ENCODE results near the gene GPX2. TPM values are rescaled to one million over a fixed set of nuclear protein-coding genes. Genes with fewer than 3 reads are reported as not detected.

GPX2 gene
- total and polyA plus RNA-seq, 2 of the 4 experiments (the other 2 are of a cell fraction), result not detected

DNA sequence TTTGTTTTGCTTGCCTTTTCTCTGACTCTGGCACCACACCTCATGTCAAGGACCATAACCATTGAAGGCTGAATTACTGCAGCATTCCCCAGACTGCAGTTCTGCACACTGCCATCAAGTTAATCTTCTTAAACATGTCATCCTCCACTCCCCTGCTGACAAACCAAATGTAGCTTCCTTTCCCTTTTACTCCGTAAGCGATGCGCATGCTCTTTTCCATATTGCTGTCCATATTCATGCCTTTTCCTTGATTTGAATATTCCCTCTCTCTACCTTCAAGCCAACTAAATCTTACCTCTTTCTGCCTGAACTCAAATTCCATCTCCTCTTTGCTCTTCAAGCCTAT is 13.6 kb downstream of the GPX2 start:
- POLR2A ChIA-PET (ENCODE audit: unreplicated experiment), result no interaction called here

More for the DNA sequence above, 13.6 kb downstream of the GPX2 start:
- no TSS peak for BruUV-seq (replicated peaks)
- Histone ChIP-seq H4K20me1 (ENCODE audit: insufficient read depth, low read length) (no peaks in the 10 kb centered on the region; the same call in none of the 2 replicates), H3K23ac (ENCODE audit: low read depth, low read length) (no peak overlapping the region), H3K27ac (ENCODE audit: insufficient read depth, low read length) (no peak overlapping the region), H2BK5ac (ENCODE audit: low read depth, low read length, poor library complexity, severe bottlenecking) (no peak overlapping the region), H3K9me1 (ENCODE audit: insufficient read depth, low read length) (no peaks in the 10 kb centered on the region; the same call in 1 of the 2 replicates), H3K9ac (ENCODE audit: low read depth, low read length) (no peak overlapping the region), H2BK20ac (ENCODE audit: low read depth, low read length) (no peak overlapping the region), H2AFZ (replicated peaks; ENCODE audit: low read length, poor library complexity) (no peak overlapping the region), H3K18ac (ENCODE audit: low read depth, low read length) (no peak overlapping the region), H2AK5ac (ENCODE audit: low read depth, low read length) (no peak overlapping the region), H3K36me3 (ENCODE audit: control insufficient read depth, insufficient read depth, low read length) (peaks cover 16% of the 10 kb centered on the region), H4K91ac (ENCODE audit: insufficient read depth, low read depth, low read length) (no peak overlapping the region), H2AK9ac (replicated peaks; ENCODE audit: low read depth, low read length, poor library complexity) (no peak overlapping the region), H3K79me1 (ENCODE audit: low read depth in 1 of 2, low read length in 2 of 2) (peaks cover 20 to 26% of the 10 kb centered on the region in 2 experiments), H2BK120ac (ENCODE audit: low read depth, low read length) (no peak overlapping the region), H4K8ac (ENCODE audit: low read depth in 2 of 2, low read length in 2 of 2) (no peak overlapping the region), H3K4me1 (ENCODE audit: control insufficient read depth, insufficient read depth, low read length) (no peaks in the 10 kb centered on the region; the same call in 1 of the 2 replicates), H2BK15ac (ENCODE audit: low read depth, low read length) (no peak overlapping the region), H3K4ac (ENCODE audit: low read depth, low read length) (no peak overlapping the region), H3K27me3 (ENCODE audit: control insufficient read depth, insufficient read depth, low read length) (no peaks in the 10 kb centered on the region), H3K14ac (replicated peaks; ENCODE audit: low read depth, low read length) (no peak overlapping the region), H3K56ac (ENCODE audit: extremely low read depth, insufficient read depth, low read length) (no peak overlapping the region), H4K5ac (ENCODE audit: low read depth, low read length) (no peak overlapping the region), H3K9me3 (ENCODE audit: control insufficient read depth, insufficient read depth, low read length) (no peaks in the 10 kb centered on the region), H3K4me2 (ENCODE audit: low read depth, low read length) (no peak overlapping the region), H3K4me3 (ENCODE audit: insufficient read depth, low read depth, low read length) (no peak overlapping the region)
- intact Hi-C loops (cut with micrococcal nuclease), result no loop called here
- 95% methylated on average over 3 of the region's 3 CpGs; no CpG with 5 or more reads in 1 of the 2 experiments for WGBS, 2 experiments (ENCODE audit: extremely low coverage in 2 of 2, insufficient read length in 1 of 2)
- ATAC-seq (ENCODE audit: low read depth) (no peak), DNase-seq (no peak)
- CTCF ChIA-PET, result no interaction called here
- no peak for TF ChIP-seq CHD1 (IDR thresholded peaks at IDR 0.05; ENCODE audit: low read depth, low read length)
- dilution Hi-C loops (cut with HindIII; ENCODE audit: low sequenced_read_pairs, unreplicated experiment), result no loop called here
- in situ Hi-C loops (cut with MboI; ENCODE audit: low sequenced_read_pairs), result no loop called here
